Measurements from ENCODE around the gene CSNK1E. TPM values are rescaled to one million over a fixed set of nuclear protein-coding genes. Genes with fewer than 3 reads are reported as not detected.

Gene CSNK1E
- total and polyA plus RNA-seq, 9 donors, result 68.8 to 136 (median 112) TPM

GRCh38 chr22:38338772-38339379 lies 21.6 kb upstream of the CSNK1E start:
- Histone ChIP-seq H3K27ac (ENCODE audit: low read length) (no peak overlapping the region), H3K27me3 (ENCODE audit: control insufficient read depth, insufficient read depth, low read length) (peaks cover 9% of the 10 kb centered on the region), H3K9me3 (replicated peaks; ENCODE audit: control insufficient read depth, low read depth, low read length) (no peaks in the 10 kb centered on the region), H3K4me3 (ENCODE audit: low read length) (no peak overlapping the region), H3K4me1 (ENCODE audit: control insufficient read depth, insufficient read depth, low read length) (peaks cover 7% of the 10 kb centered on the region), H3K36me3 (ENCODE audit: control insufficient read depth, insufficient read depth, low read length) (no peaks in the 10 kb centered on the region)
- WGBS (ENCODE audit: insufficient coverage), result 88% methylated on average over 3 of the region's 4 CpGs
- no peak for DNase-seq

GRCh38 chr22:38336699-38337098 lies 19.5 kb upstream of the CSNK1E start:
- Histone ChIP-seq H3K27me3 (ENCODE audit: control insufficient read depth, insufficient read depth, low read length) (peaks cover 9% of the 10 kb centered on the region), H3K9me3 (replicated peaks; ENCODE audit: control insufficient read depth, low read depth, low read length) (no peaks in the 10 kb centered on the region), H3K4me1 (ENCODE audit: control insufficient read depth, insufficient read depth, low read length) (peaks cover 7% of the 10 kb centered on the region), H3K4me3 (ENCODE audit: low read length) (no peak overlapping the region), H3K27ac (ENCODE audit: low read length) (no peak overlapping the region), H3K36me3 (ENCODE audit: control insufficient read depth, insufficient read depth, low read length) (no peaks in the 10 kb centered on the region)
- WGBS (ENCODE audit: insufficient coverage), result 70% methylated on average over 4 of the region's 9 CpGs
- DNase-seq, result no peak

DNA sequence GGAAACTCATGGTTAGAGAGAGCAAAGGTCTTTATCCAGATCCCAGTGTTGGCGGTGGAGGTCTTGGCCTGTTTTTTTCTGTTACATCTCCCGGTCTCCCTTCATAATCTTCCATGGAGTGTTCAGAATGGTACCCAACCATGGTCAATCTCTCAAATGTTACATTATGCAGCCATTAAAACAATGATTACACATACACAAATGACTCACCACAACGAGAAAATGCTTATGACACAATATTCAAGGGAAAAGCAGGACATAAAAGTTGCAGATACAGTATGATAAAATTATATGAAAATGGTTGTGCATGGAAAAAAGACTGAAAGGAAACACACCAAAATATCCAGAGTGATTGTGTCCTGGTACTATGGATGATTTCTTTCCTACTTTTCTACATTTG lies 17.8 kb upstream of the CSNK1E start:
- no peak overlapping the region for H3K4me3 ChIP-seq (ENCODE audit: low read length)
- WGBS (ENCODE audit: insufficient coverage), result 92% methylated on average over 2 of the region's 3 CpGs
- no peaks in the 10 kb centered on the region for H3K9me3 ChIP-seq (replicated peaks; ENCODE audit: control insufficient read depth, low read depth, low read length)
- peaks cover 9% of the 10 kb centered on the region for H3K27me3 ChIP-seq (ENCODE audit: control insufficient read depth, insufficient read depth, low read length)
- peaks cover 7% of the 10 kb centered on the region for H3K4me1 ChIP-seq (ENCODE audit: control insufficient read depth, insufficient read depth, low read length)
- H3K36me3 ChIP-seq (ENCODE audit: control insufficient read depth, insufficient read depth, low read length), result no peaks in the 10 kb centered on the region
- H3K27ac ChIP-seq (ENCODE audit: low read length), result no peak overlapping the region
- DNase-seq, result no peak

DNA sequence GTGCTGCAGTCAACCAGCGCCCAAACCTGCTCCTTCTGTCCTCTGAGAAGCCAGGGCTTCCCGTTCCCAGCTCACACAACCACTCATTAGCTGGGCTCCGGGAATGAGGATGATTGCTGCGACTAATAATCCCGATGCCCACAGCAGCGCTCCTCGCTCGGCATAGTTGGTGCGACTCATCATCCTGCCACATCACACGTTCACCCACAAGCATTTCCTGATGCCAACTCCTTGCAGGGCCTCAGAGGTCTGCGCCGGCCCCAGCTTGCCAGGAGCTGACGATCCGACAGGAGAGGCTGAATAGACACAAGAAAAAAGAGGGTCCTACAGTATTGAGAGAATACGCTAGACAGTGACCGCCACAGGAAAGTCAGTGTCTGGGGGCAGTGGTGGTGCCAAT lies 10.6 kb upstream of the CSNK1E start:
- no peaks in the 10 kb centered on the region for H3K9me3 ChIP-seq (replicated peaks; ENCODE audit: control insufficient read depth, low read depth, low read length)
- H3K27me3 ChIP-seq (ENCODE audit: control insufficient read depth, insufficient read depth, low read length), result no peaks in the 10 kb centered on the region
- H3K27ac ChIP-seq (ENCODE audit: low read length), result no peak overlapping the region
- no peaks in the 10 kb centered on the region for H3K4me1 ChIP-seq (ENCODE audit: control insufficient read depth, insufficient read depth, low read length)
- no peak for DNase-seq
- 84% methylated on average over 7 of the region's 16 CpGs for WGBS (ENCODE audit: insufficient coverage)
- H3K36me3 ChIP-seq (ENCODE audit: control insufficient read depth, insufficient read depth, low read length), result no peaks in the 10 kb centered on the region
- H3K4me3 ChIP-seq (ENCODE audit: low read length), result no peak overlapping the region

- H3K9me3 ChIP-seq (replicated peaks; ENCODE audit: control insufficient read depth, low read depth, low read length), result no peaks in the 10 kb centered on the region
- H3K4me1 ChIP-seq (ENCODE audit: control insufficient read depth, insufficient read depth, low read length), result no peaks in the 10 kb centered on the region
- 71% methylated on average over 6 of the region's 7 CpGs for WGBS (ENCODE audit: insufficient coverage)
- no peak overlapping the region for H3K4me3 ChIP-seq (ENCODE audit: low read length)
- no peak overlapping the region for H3K27ac ChIP-seq (ENCODE audit: low read length)
- DNase-seq, result no peak
- no peaks in the 10 kb centered on the region for H3K36me3 ChIP-seq (ENCODE audit: control insufficient read depth, insufficient read depth, low read length)
- no peaks in the 10 kb centered on the region for H3K27me3 ChIP-seq (ENCODE audit: control insufficient read depth, insufficient read depth, low read length)
Measured at GRCh38 chr22:38327396-38327795, 10.2 kb upstream of the CSNK1E start.

- WGBS (ENCODE audit: insufficient coverage), result 50% methylated on average over 2 of the region's 6 CpGs
- no peak for DNase-seq
- Histone ChIP-seq H3K36me3 (ENCODE audit: control insufficient read depth, insufficient read depth, low read length) (no peaks in the 10 kb centered on the region), H3K9me3 (replicated peaks; ENCODE audit: control insufficient read depth, low read depth, low read length) (no peaks in the 10 kb centered on the region), H3K4me3 (ENCODE audit: low read length) (no peak overlapping the region), H3K4me1 (ENCODE audit: control insufficient read depth, insufficient read depth, low read length) (no peaks in the 10 kb centered on the region), H3K27ac (ENCODE audit: low read length) (no peak overlapping the region), H3K27me3 (ENCODE audit: control insufficient read depth, insufficient read depth, low read length) (no peaks in the 10 kb centered on the region)
Measured at GRCh38 chr22:38325587-38325986, 8.4 kb upstream of the CSNK1E start.

DNA sequence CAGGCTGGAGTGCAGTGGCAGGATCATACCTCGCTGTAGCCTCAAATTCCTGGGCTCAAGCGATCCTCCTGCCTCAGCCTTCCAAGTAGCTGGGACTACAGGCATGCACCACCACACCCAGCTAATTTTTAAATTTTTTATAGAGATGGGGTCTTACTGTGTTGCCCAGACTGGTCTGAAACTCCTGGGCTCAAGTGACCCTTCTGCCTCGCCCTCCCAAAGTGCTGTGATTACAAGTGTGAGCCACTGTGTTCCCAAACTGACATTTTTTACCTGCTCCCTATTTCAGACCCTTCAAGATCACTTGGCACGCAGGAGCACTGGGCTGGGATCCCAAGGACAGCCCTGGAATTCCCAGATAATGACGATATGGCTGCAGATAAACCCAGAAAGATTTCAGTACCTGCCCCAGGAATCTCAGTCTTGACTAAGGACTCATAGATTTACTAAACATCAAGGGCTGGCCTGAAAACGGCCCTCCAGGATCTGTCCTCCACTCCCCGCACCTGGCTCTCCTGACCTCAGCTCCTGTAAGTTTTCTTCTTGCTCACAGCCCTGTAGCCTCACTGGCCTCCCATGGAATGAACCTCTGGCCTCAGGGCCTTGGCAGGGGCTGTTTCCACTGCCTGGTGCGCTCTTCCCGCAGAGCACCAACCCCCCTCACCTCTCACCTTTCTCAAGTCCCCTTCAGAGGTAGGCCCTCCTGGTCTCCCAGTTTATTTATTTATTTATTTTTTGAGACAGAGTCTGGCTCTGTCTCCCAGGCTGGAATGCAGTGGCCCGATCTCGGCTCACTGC lies 3.6 kb upstream of the CSNK1E start:
- no peak for DNase-seq
- Histone ChIP-seq H3K27me3 (ENCODE audit: control insufficient read depth, insufficient read depth, low read length) (no peaks in the 10 kb centered on the region), H3K4me1 (ENCODE audit: control insufficient read depth, insufficient read depth, low read length) (peaks cover 16% of the 10 kb centered on the region), H3K9me3 (replicated peaks; ENCODE audit: control insufficient read depth, low read depth, low read length) (no peaks in the 10 kb centered on the region), H3K4me3 (ENCODE audit: low read length) (no peak overlapping the region), H3K27ac (ENCODE audit: low read length) (no peak overlapping the region), H3K36me3 (ENCODE audit: control insufficient read depth, insufficient read depth, low read length) (no peaks in the 10 kb centered on the region)
- WGBS (ENCODE audit: insufficient coverage), result 78% methylated on average over 6 of the region's 11 CpGs

DNA sequence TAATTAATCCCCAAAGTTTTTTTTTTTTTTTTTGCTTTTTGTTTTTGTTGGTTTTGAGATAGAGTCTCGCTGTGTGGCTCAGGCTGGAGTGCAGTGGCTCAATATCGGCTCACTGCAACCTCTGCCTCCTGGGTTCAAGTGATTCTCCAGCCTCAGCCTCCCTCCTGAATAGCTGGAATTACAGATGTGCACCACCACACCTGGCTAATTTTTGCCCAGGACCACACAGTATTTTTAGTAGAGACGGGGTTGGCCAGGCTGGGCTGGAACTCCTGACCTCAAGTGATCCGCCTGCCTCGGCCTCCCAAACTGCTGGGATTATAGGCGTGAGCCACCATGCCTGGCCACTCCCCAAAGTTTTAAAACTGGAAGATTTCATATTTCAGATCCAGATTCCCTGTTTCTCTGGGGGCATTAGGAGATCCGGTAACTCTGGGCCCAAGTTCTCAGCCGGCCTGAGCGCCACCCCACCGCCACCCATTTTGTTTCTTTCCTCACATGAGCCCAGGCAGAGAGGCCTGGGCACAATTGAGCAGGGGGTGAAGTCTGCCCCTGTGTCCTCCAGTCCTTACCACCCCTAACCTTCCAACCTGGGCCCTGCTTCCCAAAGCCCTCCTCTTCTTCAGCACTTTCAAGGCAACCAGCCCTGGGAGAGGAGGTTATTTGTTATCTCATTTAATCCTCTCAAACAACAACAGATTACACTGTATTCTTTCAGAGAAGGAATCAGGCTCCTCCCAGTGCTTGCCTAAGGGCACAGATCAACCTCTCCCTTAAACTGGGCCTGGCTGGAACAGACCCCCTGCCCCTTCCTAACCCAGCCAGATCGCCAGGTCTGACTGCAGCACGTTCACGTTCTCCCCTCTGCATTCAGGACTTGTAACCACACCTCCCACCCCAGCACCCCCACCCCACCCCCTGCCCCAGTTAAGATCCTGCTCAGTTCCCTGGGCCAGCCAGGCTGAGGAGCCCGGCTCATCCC lies 1.9 kb upstream of the CSNK1E start:
- no peak for DNase-seq
- H3K9me3 ChIP-seq (replicated peaks; ENCODE audit: control insufficient read depth, low read depth, low read length), result no peaks in the 10 kb centered on the region
- 79% methylated on average over 10 of the region's 14 CpGs for WGBS (ENCODE audit: insufficient coverage)
- H3K27ac ChIP-seq (ENCODE audit: low read length), result peak overlapping the region; percentile 96
- H3K36me3 ChIP-seq (ENCODE audit: control insufficient read depth, insufficient read depth, low read length), result peaks cover 4% of the 10 kb centered on the region
- no peaks in the 10 kb centered on the region for H3K27me3 ChIP-seq (ENCODE audit: control insufficient read depth, insufficient read depth, low read length)
- H3K4me1 ChIP-seq (ENCODE audit: control insufficient read depth, insufficient read depth, low read length), result peaks cover 33% of the 10 kb centered on the region
- no peak overlapping the region for H3K4me3 ChIP-seq (ENCODE audit: low read length)

DNA sequence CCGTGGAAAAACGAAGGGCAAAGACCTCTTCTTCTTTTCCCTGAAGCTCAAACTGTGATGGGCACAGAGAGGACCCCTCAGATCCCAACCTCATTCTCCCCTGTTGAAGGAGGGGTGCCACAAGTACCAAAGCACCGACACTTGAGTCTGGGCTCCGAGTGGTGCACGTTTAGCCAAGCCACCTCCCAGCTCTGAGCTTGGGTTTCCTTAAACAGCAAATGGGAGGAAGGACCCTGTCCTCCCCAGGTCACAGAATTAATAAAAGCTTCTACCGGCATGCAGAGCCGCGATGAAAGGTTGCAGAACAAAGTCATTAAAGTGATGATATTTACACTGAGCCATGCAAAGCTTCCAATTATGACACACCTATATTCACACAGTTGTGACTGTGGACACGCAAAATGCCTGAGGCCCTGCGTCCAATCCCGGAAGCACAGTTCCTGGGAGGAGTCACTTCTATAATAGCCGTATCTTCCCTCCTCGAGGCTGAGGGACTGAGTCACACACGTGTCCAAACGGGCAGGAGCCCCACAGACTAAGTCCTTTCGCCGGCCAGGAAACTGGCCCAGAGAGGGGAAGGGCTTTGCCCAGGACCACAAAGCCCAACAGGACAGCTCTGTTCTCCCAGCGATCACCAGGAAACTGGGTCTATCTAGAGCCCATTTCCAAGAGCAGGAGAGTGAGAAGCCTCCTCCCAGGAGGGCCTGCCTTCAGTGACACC lies 922 bp upstream of the CSNK1E start:
- 10% methylated on average over 11 of the region's 18 CpGs for WGBS (ENCODE audit: insufficient coverage)
- peak; percentile 82 for DNase-seq
- H3K4me3 ChIP-seq (ENCODE audit: low read length), result peak overlapping the region; percentile 51
- H3K27me3 ChIP-seq (ENCODE audit: control insufficient read depth, insufficient read depth, low read length), result no peaks in the 10 kb centered on the region
- peak overlapping the region; percentile 96 for H3K27ac ChIP-seq (ENCODE audit: low read length)
- no peaks in the 10 kb centered on the region for H3K9me3 ChIP-seq (replicated peaks; ENCODE audit: control insufficient read depth, low read depth, low read length)
- H3K4me1 ChIP-seq (ENCODE audit: control insufficient read depth, insufficient read depth, low read length), result peaks cover 42% of the 10 kb centered on the region
- H3K36me3 ChIP-seq (ENCODE audit: control insufficient read depth, insufficient read depth, low read length), result peaks cover 11% of the 10 kb centered on the region

All from muscle of leg (tissue), 11 donors.